ENCODE data around the gene VANGL1. TPM values are rescaled to one million over a fixed set of nuclear protein-coding genes. Genes with fewer than 3 reads are reported as not detected.

Gene VANGL1
- total and polyA plus RNA-seq, 2 of the 13 experiments (the other 11 are each of a cell fraction or from before 2014, with no cell fraction given): 5.3 to 9.4 TPM

DNA sequence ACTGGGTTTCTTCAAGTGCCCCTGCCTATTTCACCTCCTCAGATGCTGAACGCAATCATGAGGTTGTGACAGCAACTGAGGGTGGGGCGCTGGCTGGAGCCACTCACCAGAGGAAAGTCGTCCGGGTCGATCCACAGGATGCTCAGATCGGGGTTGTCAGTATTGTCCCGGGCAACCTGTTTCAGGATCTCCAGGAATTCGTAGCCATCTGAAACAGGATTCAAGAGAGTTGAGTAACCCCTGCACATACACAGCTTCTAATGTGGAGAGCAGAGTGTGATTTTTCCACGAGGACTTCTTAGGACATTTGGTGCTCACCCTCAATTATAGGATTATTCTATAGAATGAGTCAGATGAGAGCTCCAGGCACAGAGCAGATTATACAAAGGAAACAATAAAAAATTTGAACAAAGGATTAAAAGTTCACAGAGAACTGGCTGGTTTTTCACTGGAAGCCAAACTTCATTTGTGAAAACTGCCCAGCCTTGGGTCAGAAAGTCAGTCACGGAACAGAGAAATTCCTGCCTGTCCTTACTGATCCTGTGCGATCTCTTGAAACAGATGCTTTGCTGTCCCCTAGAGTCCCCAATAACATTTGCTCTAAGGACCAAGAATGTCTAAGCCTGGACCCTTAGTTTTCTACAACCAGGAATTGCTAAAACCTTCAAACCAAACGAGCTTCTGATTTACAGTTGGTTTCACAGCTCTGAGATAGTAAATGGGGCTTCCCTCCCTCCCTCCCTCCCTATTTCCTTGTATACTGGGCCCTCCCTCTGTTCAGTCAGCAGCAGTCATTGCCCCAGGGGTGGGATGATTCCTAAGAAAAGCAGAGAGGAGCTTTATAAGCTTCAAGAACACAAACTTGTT lies 63.5 kb downstream of the VANGL1 start:
- no peaks in the 10 kb centered on the region for H3K79me2 ChIP-seq (ENCODE audit: insufficient read depth, low read length)
- no peaks in the 10 kb centered on the region for H4K20me1 ChIP-seq (ENCODE audit: insufficient read depth, low read length)
- ChIA-PET CTCF (ENCODE audit: low intra/inter-chr PET ratio, low total read pairs) (interaction anchor here (4.3 kb wide), 1 partner anchor 97 kb away, joined by 17 read pairs; no protein-coding TSS in a partner anchor), POLR2A (no interaction called here)
- H3K27ac ChIP-seq (ENCODE audit: extremely low read length, insufficient read depth, low read length): no peak overlapping the region
- H3K4me2 ChIP-seq (ENCODE audit: low read depth, low read length): no peak overlapping the region
- H3K4me3 ChIP-seq (replicated peaks in 1 of 3; ENCODE audit: insufficient read depth in 1 of 3, low read depth in 2 of 3, low read length in 3 of 3): no peak overlapping the region
- WGBS (ENCODE audit: low lambda C conversion rate): 34% methylated on average over 12 of the region's 12 CpGs
- BruUV-seq (replicated peaks): no TSS peak
- intact Hi-C loops (cut with micrococcal nuclease; ENCODE audit: unreplicated experiment) (no loop called here), in situ Hi-C loops (cut with HindIII; ENCODE audit: extremely low pct_ligation_motif_present, low pct_unique_long_range_greater_than_20kb) (loop anchor here (5.0 kb wide), 1 partner anchor 93 kb away; no protein-coding TSS in a partner anchor)
- FAIRE-seq (no peak), ATAC-seq (no peak), DNase-seq (ENCODE audit: low spot score) (no peak)
- H3K27me3 ChIP-seq (ENCODE audit: control insufficient read depth in 1 of 2, insufficient read depth in 2 of 2, low read length in 2 of 2): 0 out of 5 replicates have a peak, but pooled peaks cover 0 to 2% of the 10 kb centered on the region in 2 experiments
- peaks cover 12% of the 10 kb centered on the region for H3K4me1 ChIP-seq (ENCODE audit: insufficient read depth, low read length)
- no peak for TF ChIP-seq RARA (CRISPR knock-in tag; IDR thresholded peaks at IDR 0.05)
- no peak for TF ChIP-seq SMAD3 (CRISPR knock-in tag; IDR thresholded peaks at IDR 0.05)
- TF ChIP-seq ZNF7 (CRISPR knock-in tag; IDR thresholded peaks at IDR 0.05): no peak
- no peak for TF ChIP-seq MAFG (CRISPR knock-in tag; IDR thresholded peaks at IDR 0.05)
- TF ChIP-seq ESRRA (CRISPR knock-in tag; IDR thresholded peaks at IDR 0.05; ENCODE audit: low read depth): no peak
- no peak for TF ChIP-seq GTF2F1 (IDR thresholded peaks at IDR 0.05; ENCODE audit: low read length)
- TF ChIP-seq HOXA9 (CRISPR knock-in tag; IDR thresholded peaks at IDR 0.05; ENCODE audit: borderline replicate concordance): no peak
- no peak for TF ChIP-seq AKAP8 (CRISPR knock-in tag; IDR thresholded peaks at IDR 0.05)
- no peak for TF ChIP-seq CREB3 (CRISPR knock-in tag; IDR thresholded peaks at IDR 0.05)
- no peak overlapping the region for H3K9ac ChIP-seq (ENCODE audit: insufficient read depth, low read depth, low read length)
- no peaks in the 10 kb centered on the region for H3K36me3 ChIP-seq (replicated peaks in 1 of 2; ENCODE audit: control insufficient read depth in 1 of 2, insufficient read depth in 2 of 2, low read length in 2 of 2)
- no peak overlapping the region for H2AFZ ChIP-seq (ENCODE audit: low read length)
- no peaks in the 10 kb centered on the region for H3K9me3 ChIP-seq (ENCODE audit: low read length)
